Tibial artery (tissue), 4 donors: Measurements from ENCODE around the gene GGA3.
"Not testable (repeated sequence)": the region's sequence is repeated elsewhere in the genome, so short reads cannot be mapped to it uniquely, and the experiment has no call there.

Source experiments
- DNase-seq, 2 donors: peaks; one replicate each; pipeline ENCODE4 v3.0.0-alpha.2; 2019
- H3K27ac ChIP-seq, 2 donors: fragments of 200-600 bp; sonication (generic) in 1 of 2; 1 replicate in 1 of 2; 2 replicates in 1 of 2; pipeline ENCODE4 v1.5.1; 2018 to 2019; ENCODE audit warnings: mild to moderate bottlenecking in 1 of 2
- H3K27me3 ChIP-seq, 2 donors: fragments of 200-600 bp; sonication (generic) in 1 of 2; one replicate each; pipeline versions ENCODE4 v1.5.1 to v1.6.0; 2016 to 2019
- H3K36me3 ChIP-seq, 3 donors: fragments of 200-600 bp; sonication (generic) in 2 of 3; one replicate each; pipeline ENCODE4 v1.5.1; 2016 to 2019; ENCODE audit warnings: mild to moderate bottlenecking in 2 of 3
- H3K4me1 ChIP-seq, 4 donors: fragments of 200-600 bp; sonication (generic) in 2 of 4; 1 replicate in 3 of 4; 2 replicates in 1 of 4; pipeline ENCODE4 v1.5.1; 2016 to 2019
- H3K4me3 ChIP-seq, 2 donors: fragments of 200-600 bp; sonication (generic) in 1 of 2; 1 replicate in 1 of 2; 2 replicates in 1 of 2; pipeline ENCODE4 v1.5.1; 2018 to 2019; ENCODE audit warnings: mild to moderate bottlenecking in 2 of 2
- H3K9me3 ChIP-seq, 3 donors: fragments of 200-600 bp; sonication (generic) in 1 of 3; one replicate each; pipeline ENCODE4 v1.5.1; 2016 to 2019
- intact Hi-C: fragments of 100-400 bp; cut with DNase I; formaldehyde crosslinking; loops from one replicate; pipeline ENCODE4 v1.15.0; 2023; ENCODE audit warnings: low total_unique reads
- TF ChIP-seq, protein P1 (sequence below), 2 experiments: fragments of 200-600 bp in 1 of 2; fragments of 450-650 bp in 1 of 2; IDR thresholded peaks; one replicate each; pipeline ENCODE4 v1.5.1; 2017 to 2019; ENCODE audit warnings: antibody characterized with exemption in 2 of 2, mild to moderate bottlenecking in 1 of 2, moderate library complexity in 1 of 2

Gene GGA3

DNA sequence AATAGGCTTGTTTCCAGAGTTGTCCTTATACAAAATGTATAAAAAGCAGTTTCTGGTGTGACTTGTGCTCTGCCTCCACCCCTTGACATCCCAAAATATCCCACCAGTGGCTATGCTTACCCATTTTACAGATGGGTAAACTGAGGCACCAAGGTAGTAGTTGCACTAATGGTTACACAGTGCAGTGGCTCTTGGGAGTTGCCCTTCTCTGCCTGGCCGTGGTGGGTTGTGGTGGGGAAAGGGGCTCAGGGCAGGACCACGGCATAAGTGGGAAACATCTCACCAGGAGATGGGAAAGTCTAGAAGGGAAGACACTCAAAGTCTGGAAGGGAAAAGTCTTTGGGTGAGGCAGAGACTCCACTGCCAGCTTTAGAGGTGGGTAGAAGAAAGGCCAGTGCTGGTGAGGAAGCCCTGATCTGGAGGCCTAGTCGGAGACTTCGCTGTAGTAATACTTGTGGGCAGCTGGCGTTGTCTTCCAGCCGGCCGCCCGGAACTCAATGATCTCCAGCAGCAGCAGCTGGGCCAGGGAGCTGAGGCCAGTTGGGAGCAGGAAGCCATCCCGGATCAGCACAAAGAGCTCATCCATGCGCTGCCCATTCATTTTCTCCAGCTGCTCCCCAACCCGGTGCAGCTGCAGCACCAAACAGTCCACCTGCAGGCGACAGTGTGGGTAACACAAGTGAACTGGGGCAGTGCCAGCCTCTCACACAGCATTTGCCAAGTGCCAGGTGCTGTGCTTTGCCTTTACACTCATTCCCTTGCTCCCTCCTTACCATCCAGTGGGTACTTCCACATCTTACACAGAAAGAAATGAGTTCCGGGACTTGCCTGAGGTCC lies 5.1 kb upstream of the GGA3 start:
- TF ChIP-seq, protein P1, sequence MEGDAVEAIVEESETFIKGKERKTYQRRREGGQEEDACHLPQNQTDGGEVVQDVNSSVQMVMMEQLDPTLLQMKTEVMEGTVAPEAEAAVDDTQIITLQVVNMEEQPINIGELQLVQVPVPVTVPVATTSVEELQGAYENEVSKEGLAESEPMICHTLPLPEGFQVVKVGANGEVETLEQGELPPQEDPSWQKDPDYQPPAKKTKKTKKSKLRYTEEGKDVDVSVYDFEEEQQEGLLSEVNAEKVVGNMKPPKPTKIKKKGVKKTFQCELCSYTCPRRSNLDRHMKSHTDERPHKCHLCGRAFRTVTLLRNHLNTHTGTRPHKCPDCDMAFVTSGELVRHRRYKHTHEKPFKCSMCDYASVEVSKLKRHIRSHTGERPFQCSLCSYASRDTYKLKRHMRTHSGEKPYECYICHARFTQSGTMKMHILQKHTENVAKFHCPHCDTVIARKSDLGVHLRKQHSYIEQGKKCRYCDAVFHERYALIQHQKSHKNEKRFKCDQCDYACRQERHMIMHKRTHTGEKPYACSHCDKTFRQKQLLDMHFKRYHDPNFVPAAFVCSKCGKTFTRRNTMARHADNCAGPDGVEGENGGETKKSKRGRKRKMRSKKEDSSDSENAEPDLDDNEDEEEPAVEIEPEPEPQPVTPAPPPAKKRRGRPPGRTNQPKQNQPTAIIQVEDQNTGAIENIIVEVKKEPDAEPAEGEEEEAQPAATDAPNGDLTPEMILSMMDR (IDR thresholded peaks at IDR 0.05) = no peak
- Histone ChIP-seq H3K27ac (no peak overlapping the region), H3K4me3 (no peak overlapping the region), H3K4me1 (peaks cover 1 to 32% (median 16%) of the 10 kb centered on the region in 4 donors), H3K27me3 (no peaks in the 10 kb centered on the region), H3K9me3 (no peaks in the 10 kb centered on the region), H3K36me3 (peaks cover 18 to 47% (median 23%) of the 10 kb centered on the region in 3 donors)
- DNase-seq = no peak
- intact Hi-C loops = no loop called here

DNA sequence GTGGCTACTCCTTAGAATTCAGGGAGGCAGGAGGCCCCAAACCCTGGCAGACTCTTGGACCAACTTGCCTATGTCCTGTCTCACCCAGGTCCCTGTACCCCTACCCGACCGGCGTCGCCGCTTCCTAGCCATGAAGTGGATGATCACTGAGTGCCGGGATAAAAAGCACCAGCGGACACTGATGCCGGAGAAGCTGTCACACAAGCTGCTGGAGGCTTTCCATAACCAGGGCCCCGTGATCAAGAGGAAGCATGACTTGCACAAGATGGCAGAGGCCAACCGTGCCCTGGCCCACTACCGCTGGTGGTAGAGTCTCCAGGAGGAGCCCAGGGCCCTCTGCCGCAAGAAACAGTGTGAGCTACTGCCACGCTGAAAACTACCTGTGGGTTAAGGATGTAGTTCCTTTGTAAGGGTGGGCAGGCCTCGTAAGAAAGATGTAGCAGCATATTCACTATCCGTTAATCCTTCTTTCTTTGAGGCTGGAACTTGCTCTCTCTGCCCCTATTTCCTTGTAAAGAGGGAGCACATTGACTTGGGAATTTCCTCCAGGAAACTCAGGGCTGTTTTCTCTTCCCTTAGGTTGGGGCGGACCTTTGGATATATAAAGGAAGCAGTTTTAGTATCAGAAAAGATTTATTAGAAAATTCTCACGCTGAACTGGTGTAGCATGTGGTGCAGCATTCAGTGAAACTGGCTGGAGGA lies 4.4 kb upstream of the GGA3 start:
- Histone ChIP-seq H3K4me1 (peaks cover 6 to 35% (median 17%) of the 10 kb centered on the region in 4 donors), H3K4me3 (no peak overlapping the region), H3K27me3 (no peaks in the 10 kb centered on the region), H3K27ac (no peak overlapping the region), H3K36me3 (peaks cover 18 to 47% (median 23%) of the 10 kb centered on the region in 3 donors), H3K9me3 (no peaks in the 10 kb centered on the region)
- intact Hi-C loops = no loop called here
- no peak for DNase-seq
- TF ChIP-seq, protein P1 (IDR thresholded peaks at IDR 0.05) = no peak

DNA sequence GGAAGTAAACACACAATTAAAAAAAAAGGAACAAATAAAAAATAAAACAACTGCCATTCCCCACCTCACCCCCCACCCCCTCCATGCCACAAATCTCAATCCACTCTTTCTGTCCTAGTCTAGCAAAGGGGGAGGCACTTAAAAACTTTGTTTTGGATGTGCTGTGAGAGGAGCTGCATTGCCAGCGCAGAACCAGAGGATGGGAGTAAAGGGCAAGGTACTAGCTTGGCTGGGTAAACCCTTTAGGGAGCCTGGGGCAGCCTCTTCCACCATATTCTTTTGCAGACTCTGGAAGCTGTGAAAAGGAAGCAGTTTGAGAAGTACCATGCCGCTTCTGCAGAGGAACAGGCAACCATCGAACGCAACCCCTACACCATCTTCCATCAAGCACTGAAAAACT lies 1.6 kb upstream of the GGA3 start:
- peak overlapping the region in 1 of 2 donors; percentile 98 for H3K4me3 ChIP-seq
- no peaks in the 10 kb centered on the region for H3K27me3 ChIP-seq
- H3K4me1 ChIP-seq = peaks cover 6 to 43% (median 27%) of the 10 kb centered on the region in 4 donors
- H3K9me3 ChIP-seq = no peaks in the 10 kb centered on the region
- intact Hi-C loops = no loop called here
- H3K36me3 ChIP-seq = peaks cover 18 to 47% (median 23%) of the 10 kb centered on the region in 3 donors
- TF ChIP-seq, protein P1 (IDR thresholded peaks at IDR 0.05) = no peak
- DNase-seq = no peak
- H3K27ac ChIP-seq = no peak overlapping the region

DNA sequence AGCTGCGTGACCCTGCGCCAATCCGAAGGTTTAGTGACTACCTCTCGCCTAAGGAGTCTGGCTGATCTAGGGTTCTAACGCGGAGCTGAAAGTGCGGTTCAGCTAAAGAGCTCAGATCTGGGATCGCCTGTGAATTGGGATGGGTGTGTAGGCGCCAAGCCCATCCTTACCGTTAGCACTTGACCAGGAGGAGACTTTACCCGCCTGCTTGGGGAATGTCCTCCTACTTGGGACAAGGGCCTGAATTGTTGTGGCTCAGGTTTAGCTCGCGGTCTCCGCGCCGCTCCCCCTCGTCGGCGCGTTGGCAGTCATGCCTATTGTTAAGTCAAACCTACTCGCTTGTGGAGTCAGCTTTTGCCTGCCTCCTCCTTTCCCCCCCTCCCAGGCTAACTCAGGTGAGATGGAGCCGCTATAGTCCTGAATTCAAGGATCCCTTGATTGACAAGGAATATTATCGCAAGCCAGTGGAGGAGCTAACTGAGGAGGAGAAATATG lies 753 bp upstream of the GGA3 start:
- intact Hi-C loops = no loop called here
- Histone ChIP-seq H3K27me3 (no peaks in the 10 kb centered on the region), H3K4me3 (peak overlapping the region; percentile 98), H3K4me1 (peaks cover 6 to 35% (median 27%) of the 10 kb centered on the region in 4 donors), H3K9me3 (no peaks in the 10 kb centered on the region), H3K36me3 (peaks cover 18 to 43% (median 23%) of the 10 kb centered on the region in 3 donors), H3K27ac (peak overlapping the region; percentile 94 to 96)
- no peak for DNase-seq
- TF ChIP-seq, protein P1 (IDR thresholded peaks at IDR 0.05) = no peak

DNA sequence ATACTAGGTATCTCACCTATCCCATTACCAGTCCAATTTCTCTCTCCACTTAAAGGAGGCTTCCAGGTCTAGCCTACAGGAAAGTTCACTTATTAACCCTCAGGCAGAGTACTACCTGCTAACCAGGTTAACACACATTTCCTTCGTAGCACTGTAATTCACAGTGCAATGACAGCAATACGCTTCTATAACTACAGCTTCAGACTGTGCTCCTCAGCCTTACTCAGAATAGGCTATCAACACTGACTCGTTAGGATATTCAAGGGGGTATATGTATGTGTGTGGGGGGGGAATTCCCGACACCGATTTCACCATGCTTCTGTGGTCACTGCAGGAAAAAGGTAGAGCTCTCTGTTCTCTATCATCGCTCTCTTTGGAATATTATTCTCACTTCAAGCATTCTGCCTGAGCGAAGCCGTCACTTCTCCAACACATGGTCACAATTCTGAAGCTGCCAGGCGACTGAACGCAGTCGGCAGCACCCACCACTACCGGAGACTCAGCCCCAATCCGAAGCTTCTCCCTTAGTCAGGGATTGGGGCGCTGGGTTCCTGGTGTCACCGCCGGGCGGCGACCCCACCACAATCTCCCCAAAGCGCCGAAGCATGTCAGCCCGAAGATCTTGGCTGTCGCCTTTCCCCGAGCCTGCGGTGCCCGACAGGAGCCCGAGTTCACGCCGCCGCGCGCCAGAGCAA lies 618 bp downstream of the GGA3 start:
- TF ChIP-seq, protein P1 (IDR thresholded peaks at IDR 0.05) = no peak
- Histone ChIP-seq H3K27ac (peak overlapping the region; percentile 94 to 96), H3K4me3 (peak overlapping the region; percentile 98), H3K36me3 (peaks cover 5 to 29% (median 13%) of the 10 kb centered on the region in 3 donors), H3K4me1 (peaks cover 6 to 32% (median 27%) of the 10 kb centered on the region in 4 donors), H3K9me3 (no peaks in the 10 kb centered on the region), H3K27me3 (no peaks in the 10 kb centered on the region)
- intact Hi-C loops = no loop called here
- no peak for DNase-seq

DNA sequence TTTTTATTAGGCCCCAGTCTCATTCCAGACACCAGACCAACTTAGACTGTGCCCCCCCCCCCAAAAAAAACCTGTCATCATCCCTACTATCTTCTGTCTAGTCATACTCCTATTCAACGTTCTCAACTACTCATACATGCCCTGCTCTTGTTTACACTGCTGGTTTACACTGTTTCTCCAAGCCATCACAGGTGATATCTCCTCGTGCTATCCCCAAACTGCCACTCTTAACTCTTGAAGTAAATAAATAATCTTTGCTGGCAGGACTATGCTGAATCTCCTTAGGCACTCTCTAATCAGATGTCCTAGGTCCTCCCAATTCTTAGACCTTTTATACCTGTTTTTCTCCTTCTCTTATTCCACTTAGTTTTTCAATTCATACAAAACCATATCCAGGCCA lies 4.2 kb downstream of the GGA3 start:
- intact Hi-C loops, H3K27ac ChIP-seq, H3K27me3 ChIP-seq, H3K36me3 ChIP-seq, DNase-seq, H3K4me3 ChIP-seq, H3K9me3 ChIP-seq: not testable (repeated sequence)
- peaks cover 6 to 22% (median 20%) of the 10 kb centered on the region in 4 donors for H3K4me1 ChIP-seq

DNA sequence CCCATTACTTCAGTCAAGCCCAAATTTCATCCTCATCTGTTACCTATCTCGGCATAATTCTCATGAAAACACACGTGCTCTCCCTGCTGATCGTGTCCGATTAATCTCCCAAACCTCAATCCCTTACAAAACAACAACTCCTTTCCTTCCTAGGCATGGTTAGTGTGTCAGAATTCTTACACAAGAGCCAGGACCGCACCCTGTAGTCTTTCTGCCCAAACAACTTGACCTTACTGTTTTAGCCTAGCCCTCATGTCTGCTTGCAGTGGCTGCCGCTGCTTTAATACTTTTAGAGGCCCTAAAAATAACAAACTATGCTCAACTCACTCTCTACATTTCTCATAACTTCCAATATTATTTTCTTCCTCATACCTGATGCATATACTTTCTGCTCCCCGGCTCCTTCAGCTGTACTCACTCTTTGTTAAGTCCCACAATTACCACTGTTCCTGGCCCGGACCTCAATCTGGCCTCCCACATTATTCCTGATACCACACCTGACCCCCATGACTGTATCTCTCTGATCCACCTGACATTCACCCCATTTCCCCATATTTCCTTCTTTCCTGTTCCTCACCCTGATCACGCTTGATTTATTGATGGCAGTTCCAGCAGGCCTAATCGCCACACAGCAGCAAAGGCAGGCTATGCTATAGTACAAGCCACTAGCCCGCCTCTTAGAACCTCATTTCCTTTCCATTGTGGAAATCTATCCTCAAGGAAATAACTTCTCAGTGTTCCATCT lies 5.3 kb downstream of the GGA3 start:
- H3K36me3 ChIP-seq, H3K9me3 ChIP-seq, H3K4me3 ChIP-seq, DNase-seq, H3K27me3 ChIP-seq, H3K27ac ChIP-seq, intact Hi-C loops: not testable (repeated sequence)
- H3K4me1 ChIP-seq = peaks cover under 1 to 21% (median 20%) of the 10 kb centered on the region in 4 donors
